Panc1 (cell line): Measurements from ENCODE around the gene LIPA. TPM values are rescaled to one million over a fixed set of nuclear protein-coding genes. Genes with fewer than 3 reads are reported as not detected.
"Not testable (repeated sequence)": the region's sequence is repeated elsewhere in the genome, so short reads cannot be mapped to it uniquely, and the experiment has no call there.

Experiments
- ATAC-seq: fragments of 200-7000 bp; cut with Tn5 transposase; 2 replicates; pipeline ENCODE4 v1.9.1; 2020; ENCODE audit warnings: mild to moderate bottlenecking, moderate library complexity
- BruUV-seq: library from RNA; stranded (reverse); fragments of 400-500 nt; replicated peaks from 2 replicates; lab custom pipeline; 2021; lab: Mats Ljungman, UMichigan
- CTCF ChIA-PET: fragments of 300-600 bp; sonication (Branson Sonifier 250); formaldehyde crosslinking; loops from one replicate; lab custom pipeline; 2022; ENCODE audit warnings: antibody characterized with exemption; lab: Charles Lee
- POLR2A ChIA-PET: fragments of 300-600 bp; sonication (Branson Sonifier 250); formaldehyde crosslinking; loops from one replicate; lab custom pipeline; 2022; ENCODE audit warnings: antibody characterized with exemption; lab: Charles Lee
- DNase-seq: peaks from one replicate; pipeline ENCODE4 v3.0.0-alpha.2; 2010; ENCODE audit warnings: low read depth, low spot score
- H3K27ac ChIP-seq: 2 replicates; pipeline ENCODE4 v1.5.1; 2011; ENCODE audit warnings: mild to moderate bottlenecking, low read length, inconsistent platforms
- H3K27me3 ChIP-seq: fragments of 200-500 bp; sonication (Bioruptor generic); 2 replicates; pipeline ENCODE4 v1.6.0; 2014; ENCODE audit warnings: low read length, inconsistent platforms; ENCODE audit not compliant: control insufficient read depth, insufficient read depth
- H3K36me3 ChIP-seq: fragments of 200-500 bp; sonication (Bioruptor generic); 2 replicates; pipeline ENCODE4 v1.5.1; 2014; ENCODE audit warnings: inconsistent platforms, mild to moderate bottlenecking, low read length, moderate library complexity; ENCODE audit not compliant: control insufficient read depth, insufficient read depth
- H3K4me1 ChIP-seq: 2 replicates; pipeline ENCODE4 v1.5.1; 2011; ENCODE audit warnings: inconsistent platforms, mild to moderate bottlenecking, low read length, moderate library complexity; ENCODE audit not compliant: control insufficient read depth, insufficient read depth
- H3K4me3 ChIP-seq, 2 experiments: 2 replicates each; pipeline ENCODE4 v1.5.1; 2011 to 2012; ENCODE audit warnings: low read depth in 2 of 2, low read length in 2 of 2, mild to moderate bottlenecking in 2 of 2, inconsistent platforms in 1 of 2, moderate library complexity in 1 of 2
- H3K9me3 ChIP-seq: fragments of 200-500 bp; sonication (Bioruptor generic); 2 replicates; pipeline ENCODE4 v1.5.1; 2014; ENCODE audit warnings: low read depth, mild to moderate bottlenecking, inconsistent platforms, low read length, moderate library complexity; ENCODE audit not compliant: control insufficient read depth, insufficient read depth
- CTCF ChIP-seq: fragments of 450-650 bp; IDR thresholded peaks from 2 replicates; pipeline ENCODE4 v1.5.1; 2017; ENCODE audit warnings: mild to moderate bottlenecking
- POLR2AphosphoS5 ChIP-seq: IDR thresholded peaks from 2 replicates; pipeline ENCODE4 v1.6.1; 2012; ENCODE audit warnings: mild to moderate bottlenecking, low read depth, low read length, moderate library complexity
- SIN3A ChIP-seq: IDR thresholded peaks from 2 replicates; pipeline ENCODE4 v1.6.1; 2012; ENCODE audit warnings: low read depth, mild to moderate bottlenecking, low read length, moderate library complexity, borderline replicate concordance; ENCODE audit not compliant: insufficient read depth
- TCF7L2 ChIP-seq: IDR thresholded peaks from 2 replicates; pipeline ENCODE4 v1.6.1; 2011; ENCODE audit warnings: mild to moderate bottlenecking, low read depth, low read length, inconsistent platforms
- in situ Hi-C: cut with HindIII; loops from 2 replicates; pipeline ENCODE4 v1.10.0; 2016; ENCODE audit warnings: low sequenced_read_pairs, low pct_unique_long_range_greater_than_20kb
- intact Hi-C: fragments of 100-400 bp; cut with micrococcal nuclease; formaldehyde crosslinking; loops from one replicate; pipeline ENCODE4 v1.10.0; 2022; ENCODE audit not compliant: unreplicated experiment
- total RNA-seq: library from RNA; stranded (reverse); gene quantifications from one replicate; pipeline ENCODE4 v1.2.1, GENCODE V29; 2021; ENCODE audit not compliant: unreplicated experiment
- TF ChIP-seq, protein P1 (sequence below), 2 experiments: IDR thresholded peaks; 2 replicates each; pipeline ENCODE4 v1.6.1; 2011 to 2012; ENCODE audit warnings: low read depth in 2 of 2, control low read depth in 1 of 2, low read length in 1 of 2, mild to moderate bottlenecking in 1 of 2, moderate library complexity in 1 of 2; ENCODE audit not compliant: insufficient read depth in 1 of 2

LIPA gene
- total RNA-seq, 1 experiment from 2014 or later, result 172 TPM

DNA sequence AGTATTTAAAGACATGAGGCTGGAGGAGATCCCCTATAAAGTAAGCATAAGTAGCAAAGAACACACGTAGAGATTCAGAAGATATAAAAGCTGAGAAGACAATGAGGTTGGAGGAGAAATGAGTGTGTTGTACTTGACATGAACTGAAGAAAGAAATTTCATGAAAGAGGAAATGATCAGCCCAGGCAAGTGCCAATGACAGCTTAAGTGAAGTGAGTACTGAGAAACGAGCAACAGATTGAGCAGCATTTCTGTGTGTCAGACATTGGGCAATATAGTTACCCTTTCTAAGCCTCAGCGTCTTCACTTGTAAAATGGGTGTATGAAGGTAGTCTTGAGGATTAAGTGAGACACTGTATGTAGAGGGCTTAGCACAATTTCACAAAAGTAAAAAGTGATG, 4.8 kb upstream of the LIPA start:
- peaks cover 7% of the 10 kb centered on the region; the same call in 1 of the 2 replicates for H3K9me3 ChIP-seq
- H3K27me3 ChIP-seq, result no peaks in the 10 kb centered on the region
- H3K36me3 ChIP-seq, result no peaks in the 10 kb centered on the region
- BruUV-seq, result no TSS peak
- H3K27ac ChIP-seq, result peak overlapping the region; percentile 41; the same call in 1 of the 2 replicates
- H3K4me3 ChIP-seq, result no peak overlapping the region
- H3K4me1 ChIP-seq, result peaks cover 11% of the 10 kb centered on the region
- ATAC-seq, result no peak
- DNase-seq, result no peak
- TF ChIP-seq POLR2AphosphoS5 (no peak), TCF7L2 (no peak), SIN3A (no peak), CTCF (no peak)
- TF ChIP-seq, protein P1, sequence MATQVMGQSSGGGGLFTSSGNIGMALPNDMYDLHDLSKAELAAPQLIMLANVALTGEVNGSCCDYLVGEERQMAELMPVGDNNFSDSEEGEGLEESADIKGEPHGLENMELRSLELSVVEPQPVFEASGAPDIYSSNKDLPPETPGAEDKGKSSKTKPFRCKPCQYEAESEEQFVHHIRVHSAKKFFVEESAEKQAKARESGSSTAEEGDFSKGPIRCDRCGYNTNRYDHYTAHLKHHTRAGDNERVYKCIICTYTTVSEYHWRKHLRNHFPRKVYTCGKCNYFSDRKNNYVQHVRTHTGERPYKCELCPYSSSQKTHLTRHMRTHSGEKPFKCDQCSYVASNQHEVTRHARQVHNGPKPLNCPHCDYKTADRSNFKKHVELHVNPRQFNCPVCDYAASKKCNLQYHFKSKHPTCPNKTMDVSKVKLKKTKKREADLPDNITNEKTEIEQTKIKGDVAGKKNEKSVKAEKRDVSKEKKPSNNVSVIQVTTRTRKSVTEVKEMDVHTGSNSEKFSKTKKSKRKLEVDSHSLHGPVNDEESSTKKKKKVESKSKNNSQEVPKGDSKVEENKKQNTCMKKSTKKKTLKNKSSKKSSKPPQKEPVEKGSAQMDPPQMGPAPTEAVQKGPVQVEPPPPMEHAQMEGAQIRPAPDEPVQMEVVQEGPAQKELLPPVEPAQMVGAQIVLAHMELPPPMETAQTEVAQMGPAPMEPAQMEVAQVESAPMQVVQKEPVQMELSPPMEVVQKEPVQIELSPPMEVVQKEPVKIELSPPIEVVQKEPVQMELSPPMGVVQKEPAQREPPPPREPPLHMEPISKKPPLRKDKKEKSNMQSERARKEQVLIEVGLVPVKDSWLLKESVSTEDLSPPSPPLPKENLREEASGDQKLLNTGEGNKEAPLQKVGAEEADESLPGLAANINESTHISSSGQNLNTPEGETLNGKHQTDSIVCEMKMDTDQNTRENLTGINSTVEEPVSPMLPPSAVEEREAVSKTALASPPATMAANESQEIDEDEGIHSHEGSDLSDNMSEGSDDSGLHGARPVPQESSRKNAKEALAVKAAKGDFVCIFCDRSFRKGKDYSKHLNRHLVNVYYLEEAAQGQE (IDR thresholded peaks at IDR 0.05; ENCODE audit: insufficient read depth in 1 of 2, low read depth in 2 of 2, low read length in 1 of 2), result no peak
- POLR2A ChIA-PET, result no interaction called here
- in situ Hi-C loops, result no loop called here
- intact Hi-C loops, result no loop called here
- CTCF ChIA-PET, result no interaction called here

DNA sequence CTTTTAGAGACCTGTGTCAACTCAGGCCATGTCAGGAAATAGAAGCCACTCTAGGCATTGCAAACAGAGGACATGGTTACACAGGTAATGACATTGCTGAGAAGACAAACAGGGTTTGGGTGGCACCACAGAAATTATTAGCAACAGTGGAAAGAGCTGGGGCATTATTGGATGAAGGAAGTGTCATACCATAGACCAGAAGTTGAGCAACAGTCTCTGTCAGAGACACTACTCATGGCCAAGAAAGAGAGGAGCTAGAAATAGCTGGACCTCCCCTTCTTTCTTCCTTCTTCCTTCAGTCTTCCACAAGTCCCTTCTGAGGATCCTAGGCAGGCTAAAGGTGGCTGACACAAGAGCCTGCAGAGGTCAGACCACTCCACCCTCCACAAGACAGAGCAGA, 4.2 kb upstream of the LIPA start:
- ATAC-seq (no peak), DNase-seq (no peak)
- H3K27ac ChIP-seq, result peak overlapping the region; percentile 41; the same call in 1 of the 2 replicates
- POLR2A ChIA-PET, result no interaction called here
- peaks cover 7% of the 10 kb centered on the region; the same call in 1 of the 2 replicates for H3K9me3 ChIP-seq
- H3K27me3 ChIP-seq, result no peaks in the 10 kb centered on the region
- no peak for TF ChIP-seq CTCF
- TF ChIP-seq POLR2AphosphoS5, result no peak
- no peak for TF ChIP-seq SIN3A
- TF ChIP-seq, protein P1 (IDR thresholded peaks at IDR 0.05; ENCODE audit: insufficient read depth in 1 of 2, low read depth in 2 of 2, low read length in 1 of 2), result no peak
- TF ChIP-seq TCF7L2, result no peak
- H3K36me3 ChIP-seq, result no peaks in the 10 kb centered on the region
- in situ Hi-C loops, result no loop called here
- H3K4me1 ChIP-seq, result peaks cover 6% of the 10 kb centered on the region
- intact Hi-C loops, result no loop called here
- BruUV-seq, result no TSS peak
- H3K4me3 ChIP-seq, result no peak overlapping the region
- CTCF ChIA-PET, result no interaction called here

GRCh38 chr10:89255091-89255579, 3.6 kb upstream of the LIPA start:
- H3K27ac ChIP-seq, DNase-seq, BruUV-seq, ATAC-seq, CTCF ChIA-PET, H3K36me3 ChIP-seq, H3K9me3 ChIP-seq, H3K27me3 ChIP-seq, intact Hi-C loops, H3K4me3 ChIP-seq, in situ Hi-C loops, POLR2A ChIA-PET, H3K4me1 ChIP-seq: not testable (repeated sequence)
